GM19043 (cell line): ENCODE measurements around the gene CREB5.

Source experiments
- ATAC-seq: cut with Tn5 transposase; IDR thresholded peaks from one replicate; pipeline ENCODE4 v1.9.1; 2021; ENCODE audit warnings: low read depth; ENCODE audit not compliant: unreplicated experiment

The CREB5 gene

DNA sequence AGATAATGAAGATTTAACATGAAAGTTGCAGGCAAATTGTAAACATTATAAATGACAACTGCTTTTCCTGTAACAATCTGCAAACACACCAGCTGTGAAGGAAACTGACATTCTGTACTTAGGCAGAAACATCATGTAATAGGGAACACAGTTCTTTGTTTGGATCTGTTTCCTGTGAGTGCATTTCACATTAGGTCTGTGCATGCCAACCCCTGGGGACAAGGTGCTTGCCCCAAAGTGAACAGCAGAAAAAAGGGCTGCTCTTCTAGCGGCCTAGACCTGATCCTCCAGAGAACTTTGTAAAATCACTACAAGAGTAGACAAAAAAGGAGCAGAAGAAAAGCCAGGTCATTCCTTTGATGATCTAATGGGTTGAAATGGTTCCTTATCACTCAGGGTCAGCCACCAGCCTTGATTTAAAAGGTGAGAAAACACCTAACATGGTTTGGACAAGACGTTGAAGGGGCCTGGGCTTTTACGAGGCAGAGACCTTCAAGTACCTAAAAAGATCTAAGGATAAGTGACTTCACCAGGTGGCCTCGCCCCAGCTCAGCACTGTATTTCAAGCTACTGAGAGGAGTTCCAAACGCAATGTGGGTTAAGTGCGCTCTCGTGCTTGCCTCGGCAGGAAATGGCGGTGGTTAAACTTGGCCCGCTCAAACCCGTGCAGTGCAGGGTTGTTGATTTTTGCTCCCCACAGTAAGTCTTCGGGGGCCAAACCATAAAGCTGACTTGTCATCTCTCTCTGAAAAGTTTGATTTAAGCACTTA lies 249.7 kb downstream of the CREB5 start:
- no peak for ATAC-seq

DNA sequence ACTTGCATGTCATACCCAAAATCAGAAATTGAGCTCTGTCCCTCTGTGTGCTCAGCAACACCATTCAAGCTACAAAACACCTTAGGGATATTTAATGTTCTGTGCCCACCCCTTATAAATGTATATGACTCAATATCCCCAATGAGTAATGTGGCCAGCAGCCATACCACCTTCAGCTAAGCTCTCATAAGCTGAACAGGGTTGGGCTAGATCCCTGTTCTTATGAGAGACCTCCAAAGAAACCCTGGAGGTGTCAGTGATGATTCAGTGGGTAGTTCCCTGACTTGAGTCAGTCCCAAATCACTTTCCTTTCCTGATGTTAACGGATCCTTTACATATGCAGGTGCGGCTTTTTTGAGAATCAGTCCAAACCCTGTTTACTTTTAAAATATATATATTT lies 253.8 kb downstream of the CREB5 start:
- ATAC-seq: no peak

GRCh38 chr7:28668085-28668484 lies 255.8 kb downstream of the CREB5 start:
- ATAC-seq: no peak

DNA sequence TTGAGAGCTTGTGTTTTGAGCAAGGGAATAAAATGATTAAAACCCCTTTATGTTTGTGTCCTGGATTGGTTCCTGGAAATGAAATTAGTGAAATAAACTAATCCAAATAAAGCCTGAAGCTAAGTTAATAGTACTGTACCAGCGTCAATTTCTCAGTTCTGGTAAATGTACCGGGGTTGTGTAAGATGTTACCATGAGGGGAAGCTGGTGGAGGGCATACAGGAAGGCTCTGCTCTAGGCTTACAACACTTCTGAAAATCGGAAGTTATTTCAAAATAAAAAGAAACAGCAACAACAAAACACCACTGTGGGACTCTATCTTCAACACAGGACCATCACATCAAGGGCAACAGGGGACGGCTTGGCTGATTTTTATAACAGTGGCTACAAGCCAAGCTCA lies 257.0 kb downstream of the CREB5 start:
- ATAC-seq: no peak

- ATAC-seq: no peak
Observed at GRCh38 chr7:28671526-28671925, 259.2 kb downstream of the CREB5 start.

DNA sequence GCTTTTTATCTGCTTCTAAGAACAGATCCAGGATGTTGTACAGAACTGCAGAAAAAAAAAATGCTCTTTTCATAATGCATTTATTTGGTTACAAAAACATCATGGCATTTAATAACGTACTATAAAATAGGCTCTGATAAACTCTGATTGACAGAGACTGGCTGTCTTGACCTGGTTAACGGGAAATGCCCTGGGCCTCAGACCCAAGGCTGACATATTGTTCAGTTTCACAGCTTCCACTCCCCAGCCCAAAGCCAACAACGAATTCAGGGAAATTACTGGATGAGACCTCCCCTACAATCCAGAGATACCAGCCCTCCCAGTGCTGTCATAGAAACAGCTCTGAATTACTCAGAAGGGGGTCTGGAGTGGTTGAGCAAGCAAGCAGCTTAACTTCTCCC lies 260.1 kb downstream of the CREB5 start:
- no peak for ATAC-seq

DNA sequence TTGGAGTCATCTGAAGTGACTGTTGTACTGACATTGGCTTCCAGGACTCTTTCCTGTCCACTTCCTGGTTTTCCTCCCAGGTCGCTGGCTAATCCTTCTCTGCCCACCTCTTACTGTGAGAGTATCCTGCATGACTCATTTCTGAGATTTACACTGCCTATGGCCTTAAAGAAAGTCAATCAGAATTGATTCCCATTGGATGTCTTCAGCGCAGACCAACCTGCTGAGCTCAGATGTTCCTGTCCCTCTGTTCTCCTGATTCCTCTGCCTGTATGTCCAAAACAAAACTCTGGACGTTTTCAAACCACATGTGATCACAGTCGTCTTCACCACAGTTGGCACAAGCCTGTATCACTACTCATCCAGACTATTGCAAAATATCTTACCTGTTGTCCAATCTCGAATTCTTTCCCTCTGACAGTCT lies 262.1 kb downstream of the CREB5 start:
- ATAC-seq: no peak

DNA sequence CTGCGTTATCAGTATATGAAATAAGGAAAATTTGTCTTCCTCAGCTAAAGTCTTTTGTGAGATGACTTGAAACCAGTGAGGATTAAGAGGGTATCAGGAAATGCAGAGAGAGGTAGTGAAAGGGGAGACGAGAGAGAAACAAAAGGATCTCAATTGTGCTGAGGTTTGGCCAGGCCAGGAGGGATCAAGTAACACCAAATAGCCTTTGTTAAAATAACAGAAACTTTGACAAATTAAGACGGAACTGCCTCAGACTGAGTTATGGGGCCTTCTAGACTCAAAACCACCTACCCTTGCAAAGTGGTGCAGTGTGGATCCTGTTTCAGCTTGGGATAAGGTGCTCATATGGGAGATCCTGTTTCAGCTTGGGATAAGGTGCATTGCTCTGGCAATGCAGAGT lies 263.1 kb downstream of the CREB5 start:
- no peak for ATAC-seq

DNA sequence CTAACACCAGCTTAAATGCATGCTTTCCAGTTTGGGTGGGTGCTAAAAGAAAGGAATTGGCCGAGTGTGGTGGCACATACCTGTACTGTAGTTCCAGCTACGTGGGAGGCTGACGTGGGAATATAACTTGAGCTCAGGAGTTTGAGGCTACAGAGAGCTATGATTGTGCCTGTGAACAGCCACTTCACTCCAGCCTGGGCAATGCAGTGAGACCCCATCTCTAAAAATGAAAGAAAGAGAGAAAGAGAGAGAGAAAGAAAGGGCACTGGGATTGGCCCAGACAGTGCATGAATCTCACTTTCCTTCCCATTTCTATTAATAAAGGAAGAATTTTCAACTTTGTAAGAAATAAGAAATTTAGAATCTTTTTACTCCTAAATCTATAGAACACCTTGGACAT lies 265.4 kb downstream of the CREB5 start:
- ATAC-seq: no peak

DNA sequence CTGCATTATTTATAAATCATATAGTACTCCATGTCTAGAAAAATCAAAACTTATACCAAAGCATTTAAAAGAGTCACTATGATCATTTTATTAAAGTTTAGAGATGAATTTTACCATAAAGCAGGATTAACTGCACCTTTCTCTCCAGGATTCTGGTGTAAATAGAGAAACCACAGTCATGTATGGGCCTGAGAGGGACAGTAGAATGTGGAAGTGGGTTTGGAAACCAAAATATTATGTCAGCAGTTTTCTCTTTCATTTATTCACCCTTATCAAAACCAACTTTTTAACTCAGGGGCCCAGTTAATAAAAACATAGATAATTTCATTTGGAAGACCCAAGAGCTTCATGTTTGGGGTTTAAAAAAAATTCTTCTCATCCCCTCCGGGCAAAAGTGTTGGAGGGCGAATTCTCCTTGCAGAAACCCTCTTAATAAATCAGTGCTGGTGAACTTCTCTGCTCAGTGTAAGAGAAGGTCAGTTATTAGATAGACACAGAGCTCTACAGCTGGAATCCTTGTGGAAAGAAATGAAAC lies 266.2 kb downstream of the CREB5 start:
- no peak for ATAC-seq

- ATAC-seq: no peak
Observed at GRCh38 chr7:28681693-28682310, 269.5 kb downstream of the CREB5 start.

- no peak for ATAC-seq
Observed at GRCh38 chr7:28682801-28683200, 270.5 kb downstream of the CREB5 start.

- no peak for ATAC-seq
Observed at GRCh38 chr7:28684650-28685241, 272.4 kb downstream of the CREB5 start.

- peak; percentile 12 for ATAC-seq
Observed at GRCh38 chr7:28685242-28685643, 272.9 kb downstream of the CREB5 start.

GRCh38 chr7:28685644-28686417 lies 273.5 kb downstream of the CREB5 start:
- ATAC-seq: peak; percentile 49

GRCh38 chr7:28686418-28686800 lies 274.1 kb downstream of the CREB5 start:
- no peak for ATAC-seq

- ATAC-seq: no peak
Observed at GRCh38 chr7:28687537-28687936, 275.2 kb downstream of the CREB5 start.

DNA sequence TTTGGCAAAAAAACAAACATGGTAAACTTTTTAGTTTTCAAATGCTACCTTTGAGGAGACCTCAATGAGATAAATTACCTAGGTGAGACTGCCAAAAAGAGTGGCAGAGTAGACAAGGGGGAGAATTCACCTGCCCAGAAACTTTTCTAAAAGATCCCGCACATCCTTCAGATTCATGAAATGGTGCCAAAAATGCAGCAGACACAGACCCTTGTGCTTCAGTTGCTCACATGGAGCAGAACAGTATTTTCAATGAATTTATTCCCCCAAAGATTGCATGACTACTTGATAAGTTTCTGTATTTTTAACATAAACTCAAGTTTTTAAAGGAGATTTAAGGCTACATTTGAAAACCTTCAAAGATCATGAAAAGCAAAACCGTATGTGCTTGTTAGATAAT lies 275.9 kb downstream of the CREB5 start:
- no peak for ATAC-seq

DNA sequence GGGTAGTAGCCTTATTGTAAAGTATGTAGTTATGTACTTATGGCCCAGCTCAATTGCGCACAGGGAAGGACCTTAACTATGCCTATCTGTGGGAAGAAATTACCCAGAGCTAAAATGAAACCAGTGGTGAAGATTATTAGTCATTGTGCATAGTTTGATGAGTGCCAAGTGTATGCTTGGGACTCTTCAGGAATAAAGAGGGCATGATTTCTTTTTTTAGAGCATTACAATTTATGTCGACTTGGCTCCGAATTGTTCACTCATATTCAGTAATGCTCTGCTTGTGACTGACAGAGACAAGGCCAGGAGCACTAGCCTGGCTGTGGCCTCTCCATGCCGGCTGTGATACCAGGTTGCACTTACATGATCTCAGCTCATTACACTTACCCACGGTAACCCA lies 276.3 kb downstream of the CREB5 start:
- ATAC-seq: no peak

DNA sequence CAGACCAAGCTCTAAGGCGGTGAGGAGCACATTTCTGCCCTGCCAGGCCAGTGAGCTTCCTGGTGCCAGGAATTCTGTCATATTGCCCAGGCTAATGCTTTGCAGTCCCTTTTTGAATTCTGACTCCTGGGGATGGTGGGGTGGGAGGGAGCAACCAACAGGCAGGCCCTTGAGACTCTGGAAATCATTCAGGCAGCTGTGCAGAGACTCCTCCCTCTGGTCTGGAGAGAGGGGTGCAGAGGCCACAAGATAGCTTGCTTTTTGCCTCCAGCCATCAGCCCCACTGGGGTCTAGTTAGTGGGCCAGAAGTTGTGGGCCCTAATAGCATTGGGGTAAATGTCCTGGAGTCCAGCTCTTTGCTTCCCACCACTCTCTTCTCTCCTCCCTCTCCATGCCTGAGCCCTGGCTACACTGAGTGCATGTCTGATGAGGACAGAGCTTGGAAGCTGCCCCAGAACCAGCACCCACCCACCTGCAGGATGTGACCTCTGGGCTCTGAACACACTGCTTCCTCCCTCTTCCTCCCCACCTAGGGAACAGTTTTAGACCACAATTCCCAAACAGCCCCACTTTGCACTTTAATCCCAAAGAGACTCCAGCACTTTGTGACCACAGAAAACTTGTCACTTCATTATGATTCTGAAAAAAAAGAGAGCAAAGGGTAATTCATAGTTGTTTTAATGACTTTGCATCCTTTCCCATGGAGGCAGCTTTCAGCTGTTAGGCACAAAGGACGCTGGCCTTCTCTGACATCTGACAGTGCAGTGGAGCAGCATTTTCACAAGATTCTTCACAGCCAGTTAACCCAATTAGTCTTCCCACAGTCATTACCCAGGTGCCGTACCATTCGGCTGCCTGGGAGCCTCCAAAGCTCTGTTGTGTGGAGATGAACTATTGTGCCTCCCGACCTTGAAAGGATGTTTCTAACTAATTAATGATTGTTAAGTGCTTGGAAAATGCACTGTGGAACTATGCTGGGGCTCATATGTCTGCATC lies 283.3 kb downstream of the CREB5 start:
- no peak for ATAC-seq
